Fibroblast of lung (primary cell): ENCODE measurements around the gene CABLES1. TPM values are rescaled to one million over a fixed set of nuclear protein-coding genes. Genes with fewer than 3 reads are reported as not detected.

Experiments
- DNase-seq, 2 donors: peaks; one replicate each; pipeline versions ENCODE4 v3.0.0 to v3.0.0-alpha.2; 2010; ENCODE audit warnings: low read depth in 2 of 2
- H2AFZ ChIP-seq: 2 replicates; pipeline ENCODE4 v1.5.1; 2012; ENCODE audit warnings: low read length, control low read depth, inconsistent platforms
- H3K27ac ChIP-seq: 2 replicates; pipeline ENCODE4 v1.5.1; 2011; ENCODE audit warnings: low read length, control low read depth; ENCODE audit not compliant: insufficient read depth
- H3K27me3 ChIP-seq: 2 replicates; pipeline ENCODE4 v1.5.1; 2011; ENCODE audit warnings: mild to moderate bottlenecking, low read length; ENCODE audit not compliant: control insufficient read depth, insufficient read depth
- H3K36me3 ChIP-seq: 2 replicates; pipeline ENCODE4 v1.5.1; 2011; ENCODE audit warnings: low read length; ENCODE audit not compliant: control insufficient read depth, insufficient read depth
- H3K4me1 ChIP-seq: 2 replicates; pipeline ENCODE4 v1.5.1; 2011; ENCODE audit warnings: low read length; ENCODE audit not compliant: control insufficient read depth, insufficient read depth; ENCODE audit errors: extremely low read depth
- H3K4me2 ChIP-seq: 2 replicates; pipeline ENCODE4 v1.5.1; 2011; ENCODE audit warnings: low read length, control low read depth; ENCODE audit not compliant: insufficient read depth; ENCODE audit errors: extremely low read depth
- H3K4me3 ChIP-seq, 4 experiments: fragments of 200-600 bp in 1 of 4; sonication (generic) in 1 of 4; replicated peaks in 1 of 4; 2 replicates each; pipeline ENCODE4 v1.5.1; 2011 to 2016; ENCODE audit warnings: low read length in 4 of 4, low read depth in 3 of 4, mild to moderate bottlenecking in 3 of 4, control low read depth in 2 of 4, inconsistent platforms in 1 of 4, mixed read lengths in 1 of 4; ENCODE audit not compliant: insufficient read depth in 1 of 4; ENCODE audit errors: control extremely low read depth in 1 of 4
- H3K79me2 ChIP-seq: 2 replicates; pipeline ENCODE4 v1.5.1; 2012; ENCODE audit warnings: mild to moderate bottlenecking, low read length, inconsistent platforms; ENCODE audit not compliant: control insufficient read depth, insufficient read depth
- H3K9ac ChIP-seq: 2 replicates; pipeline ENCODE4 v1.5.1; 2011; ENCODE audit warnings: mild to moderate bottlenecking, low read length, control low read depth; ENCODE audit not compliant: insufficient read depth
- H3K9me3 ChIP-seq: 2 replicates; pipeline ENCODE4 v1.5.1; 2012; ENCODE audit warnings: low read depth, low read length; ENCODE audit not compliant: control insufficient read depth, insufficient read depth
- H4K20me1 ChIP-seq: 2 replicates; pipeline ENCODE4 v1.5.1; 2011; ENCODE audit warnings: low read length; ENCODE audit not compliant: control insufficient read depth, insufficient read depth; ENCODE audit errors: extremely low read depth
- EZH2 ChIP-seq: IDR thresholded peaks from 2 replicates; pipeline ENCODE4 v1.5.1; 2012; ENCODE audit warnings: low read length, control low read depth, mild to moderate bottlenecking; ENCODE audit errors: missing control alignments
- polyA plus RNA-seq, 2 donors: library from polyadenylated mRNA; depleted of rRNA in 1 of 2; stranded (reverse) in 1 of 2; unstranded in 1 of 2; fragments of >200 nt; gene quantifications; 2 replicates each; pipeline ENCODE4 v1.2.1, GENCODE V29; 2011 to 2012; ENCODE audit warnings: missing spikeins in 1 of 2
- total RNA-seq: library from RNA; depleted of rRNA; stranded (reverse); fragments of >200 nt; gene quantifications from 2 replicates; pipeline ENCODE4 v1.2.1, GENCODE V29; 2014
- TF ChIP-seq, protein P1 (sequence below), 2 donors: IDR thresholded peaks in 1 of 2; conservative IDR thresholded peaks in 1 of 2; 1 replicate in 1 of 2; 2 replicates in 1 of 2; pipeline ENCODE4 v1.5.1; 2011 to 2012; ENCODE audit warnings: low read length in 2 of 2, control low read depth in 1 of 2, inconsistent platforms in 1 of 2, low read depth in 1 of 2, mild to moderate bottlenecking in 1 of 2

CABLES1 gene
- total and polyA plus RNA-seq, 2 donors (not counting 1 experiment from before 2014, with no cell fraction given), result 5.1 to 11.4 TPM

DNA sequence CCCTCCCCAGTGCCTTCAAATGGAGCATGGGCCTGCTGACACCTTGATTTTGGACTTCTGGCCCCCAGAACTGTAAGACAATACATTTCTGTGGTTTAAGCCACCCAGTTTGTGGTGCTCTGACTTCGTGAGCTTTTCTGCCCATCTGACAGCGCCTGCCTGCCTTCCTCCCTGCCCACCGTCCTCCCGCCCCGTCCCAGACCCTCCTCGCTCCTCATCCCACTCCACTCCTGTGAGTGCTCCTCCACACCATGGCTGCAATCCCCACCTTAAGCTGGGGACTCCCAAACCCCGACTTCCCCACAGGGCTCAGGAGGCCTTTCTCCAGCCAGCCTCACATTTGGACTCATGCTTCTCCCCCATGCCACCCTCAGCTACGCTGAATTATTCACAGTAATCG, 70.7 kb downstream of the CABLES1 start:
- Histone ChIP-seq H4K20me1 (no peaks in the 10 kb centered on the region), H3K4me2 (no peak overlapping the region), H3K27me3 (no peaks in the 10 kb centered on the region), H3K9ac (no peak overlapping the region), H3K27ac (no peak overlapping the region), H3K79me2 (no peaks in the 10 kb centered on the region), H3K9me3 (no peaks in the 10 kb centered on the region), H3K4me3 (no peak overlapping the region), H3K36me3 (no peaks in the 10 kb centered on the region), H3K4me1 (no peaks in the 10 kb centered on the region), H2AFZ (no peak overlapping the region)
- DNase-seq, result no peak
- no peak for TF ChIP-seq EZH2
- TF ChIP-seq, protein P1, sequence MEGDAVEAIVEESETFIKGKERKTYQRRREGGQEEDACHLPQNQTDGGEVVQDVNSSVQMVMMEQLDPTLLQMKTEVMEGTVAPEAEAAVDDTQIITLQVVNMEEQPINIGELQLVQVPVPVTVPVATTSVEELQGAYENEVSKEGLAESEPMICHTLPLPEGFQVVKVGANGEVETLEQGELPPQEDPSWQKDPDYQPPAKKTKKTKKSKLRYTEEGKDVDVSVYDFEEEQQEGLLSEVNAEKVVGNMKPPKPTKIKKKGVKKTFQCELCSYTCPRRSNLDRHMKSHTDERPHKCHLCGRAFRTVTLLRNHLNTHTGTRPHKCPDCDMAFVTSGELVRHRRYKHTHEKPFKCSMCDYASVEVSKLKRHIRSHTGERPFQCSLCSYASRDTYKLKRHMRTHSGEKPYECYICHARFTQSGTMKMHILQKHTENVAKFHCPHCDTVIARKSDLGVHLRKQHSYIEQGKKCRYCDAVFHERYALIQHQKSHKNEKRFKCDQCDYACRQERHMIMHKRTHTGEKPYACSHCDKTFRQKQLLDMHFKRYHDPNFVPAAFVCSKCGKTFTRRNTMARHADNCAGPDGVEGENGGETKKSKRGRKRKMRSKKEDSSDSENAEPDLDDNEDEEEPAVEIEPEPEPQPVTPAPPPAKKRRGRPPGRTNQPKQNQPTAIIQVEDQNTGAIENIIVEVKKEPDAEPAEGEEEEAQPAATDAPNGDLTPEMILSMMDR (conservative IDR thresholded peaks at IDR 0.05 in 1 of 2, IDR thresholded peaks at IDR 0.05 in 1 of 2; ENCODE audit: low read depth in 1 of 2, low read length in 2 of 2), result no peak

DNA sequence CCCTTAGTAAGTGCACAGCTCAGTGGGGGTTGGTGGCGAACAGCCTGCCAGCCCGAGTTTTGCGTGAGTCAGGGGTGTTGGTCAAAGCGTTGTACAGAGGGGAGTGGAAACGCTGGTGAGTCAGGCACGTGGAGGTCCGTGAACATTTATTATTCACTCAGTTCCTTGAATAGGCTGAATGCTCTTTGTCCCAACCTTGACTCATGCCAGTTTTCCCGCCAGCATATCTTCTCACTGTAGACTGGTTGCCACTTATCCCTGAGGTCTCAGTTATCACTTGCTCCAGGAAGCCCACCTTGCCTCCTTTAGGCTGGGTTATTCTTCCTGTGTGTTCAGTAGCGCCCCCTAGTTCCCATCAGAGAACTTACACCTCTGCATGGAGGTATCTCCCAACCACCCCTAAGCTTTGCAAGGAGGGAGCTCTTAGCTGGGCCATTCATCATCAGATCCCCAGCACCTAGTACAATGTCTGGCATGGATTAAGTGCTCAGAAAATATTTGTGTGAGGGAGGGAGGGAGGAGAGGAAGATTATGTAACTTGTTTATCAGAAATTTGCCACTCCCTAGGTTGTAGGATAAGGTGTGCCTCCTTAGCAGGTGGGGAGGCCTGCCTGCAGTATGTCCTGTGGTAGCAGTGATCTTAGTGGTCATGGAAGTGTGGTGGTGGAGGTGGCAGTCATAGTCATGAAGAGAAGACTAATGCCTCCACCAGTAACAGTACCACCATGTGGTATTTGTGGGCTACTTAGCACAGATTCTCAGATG, 72.1 kb downstream of the CABLES1 start:
- Histone ChIP-seq H3K36me3 (no peaks in the 10 kb centered on the region), H3K9me3 (no peaks in the 10 kb centered on the region), H3K27me3 (no peaks in the 10 kb centered on the region), H3K4me2 (no peak overlapping the region), H3K4me3 (no peak overlapping the region), H3K79me2 (no peaks in the 10 kb centered on the region), H2AFZ (no peak overlapping the region), H4K20me1 (no peaks in the 10 kb centered on the region), H3K4me1 (no peaks in the 10 kb centered on the region), H3K27ac (no peak overlapping the region), H3K9ac (no peak overlapping the region)
- TF ChIP-seq, protein P1 (conservative IDR thresholded peaks at IDR 0.05 in 1 of 2, IDR thresholded peaks at IDR 0.05 in 1 of 2; ENCODE audit: low read depth in 1 of 2, low read length in 2 of 2), result peak; percentile 19 to 32
- no peak for TF ChIP-seq EZH2
- peak in 1 of 2 donors; percentile 76 for DNase-seq

DNA sequence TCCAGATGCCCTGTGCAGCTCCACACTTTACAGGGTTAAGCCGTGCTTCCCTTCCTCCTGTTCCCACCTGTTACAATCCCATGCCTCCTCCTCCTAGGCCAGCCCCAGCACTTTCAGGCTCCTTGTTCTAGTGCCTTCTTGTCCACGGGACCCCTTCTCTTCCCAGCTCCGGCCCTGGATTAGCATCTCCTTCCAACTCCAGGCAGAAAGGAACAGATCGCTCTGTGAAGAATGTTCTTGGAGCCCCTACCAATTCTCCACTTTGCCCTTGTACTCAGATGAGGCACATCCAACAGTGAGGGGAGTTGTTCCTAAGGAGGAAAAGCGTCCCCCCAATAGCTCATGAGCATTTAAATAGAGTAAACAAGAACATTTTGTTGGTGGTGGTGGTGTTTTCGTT, 72.7 kb downstream of the CABLES1 start:
- no peaks in the 10 kb centered on the region for H3K36me3 ChIP-seq
- no peaks in the 10 kb centered on the region for H4K20me1 ChIP-seq
- no peaks in the 10 kb centered on the region for H3K4me1 ChIP-seq
- H3K27me3 ChIP-seq, result no peaks in the 10 kb centered on the region
- H3K79me2 ChIP-seq, result no peaks in the 10 kb centered on the region
- H3K9ac ChIP-seq, result no peak overlapping the region
- H3K9me3 ChIP-seq, result no peaks in the 10 kb centered on the region
- DNase-seq, result no peak
- no peak overlapping the region for H2AFZ ChIP-seq
- no peak overlapping the region for H3K27ac ChIP-seq
- no peak for TF ChIP-seq EZH2
- no peak overlapping the region for H3K4me3 ChIP-seq
- no peak overlapping the region for H3K4me2 ChIP-seq
